Muscle of arm (tissue), 12 donors: Measurements from ENCODE around the gene ZDHHC6. TPM values are rescaled to one million over a fixed set of nuclear protein-coding genes. Genes with fewer than 3 reads are reported as not detected.
"Not testable (repeated sequence)": the region's sequence is repeated elsewhere in the genome, so short reads cannot be mapped to it uniquely, and the experiment has no call there.

Source experiments
- DNase-seq: peaks from one replicate; pipeline ENCODE4 v3.0.0-alpha.2; 2013
- polyA plus RNA-seq, 12 donors: library from polyadenylated mRNA; unstranded; fragments of 120-200 nt; gene quantifications; one replicate each; pipeline ENCODE4 v1.2.1, GENCODE V29; 2013; ENCODE audit not compliant: insufficient read length in 12 of 12

ZDHHC6 gene
- polyA plus RNA-seq, 12 donors: 24.1 to 51.7 (median 34.6) TPM; not detected in 1

- no peak for DNase-seq
These were observed 53.4 kb downstream of the ZDHHC6 start for GRCh38 chr10:112393341-112393740.

- no peak for DNase-seq
These were observed 56.5 kb downstream of the ZDHHC6 start for GRCh38 chr10:112390125-112390703.

DNA sequence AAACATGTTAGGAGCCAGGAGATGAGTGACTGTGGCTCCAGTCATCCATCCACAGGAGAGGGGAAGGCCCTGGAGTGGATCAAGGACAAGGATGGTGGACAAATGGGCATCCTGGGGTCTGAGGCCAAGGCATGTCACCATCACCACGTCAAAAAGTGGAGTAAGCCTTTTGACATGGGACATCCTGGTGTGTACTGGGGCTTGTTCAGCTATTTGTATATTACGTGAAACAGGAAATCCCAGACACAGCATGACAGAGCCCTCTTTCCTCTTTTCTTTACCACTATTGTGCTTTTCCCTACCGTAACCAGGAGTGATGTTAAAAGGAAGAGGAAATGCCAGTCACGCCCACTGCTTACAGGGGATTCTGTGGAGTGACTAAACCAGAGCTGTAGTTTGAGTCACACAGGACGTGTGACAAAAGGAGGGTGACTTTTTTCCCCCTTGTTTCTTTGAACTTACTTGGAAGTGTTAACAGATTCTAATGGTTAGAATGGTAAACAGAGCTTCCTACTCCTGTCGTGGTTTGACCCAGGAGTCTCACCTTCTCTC lies 57.4 kb downstream of the ZDHHC6 start:
- DNase-seq: no peak

DNA sequence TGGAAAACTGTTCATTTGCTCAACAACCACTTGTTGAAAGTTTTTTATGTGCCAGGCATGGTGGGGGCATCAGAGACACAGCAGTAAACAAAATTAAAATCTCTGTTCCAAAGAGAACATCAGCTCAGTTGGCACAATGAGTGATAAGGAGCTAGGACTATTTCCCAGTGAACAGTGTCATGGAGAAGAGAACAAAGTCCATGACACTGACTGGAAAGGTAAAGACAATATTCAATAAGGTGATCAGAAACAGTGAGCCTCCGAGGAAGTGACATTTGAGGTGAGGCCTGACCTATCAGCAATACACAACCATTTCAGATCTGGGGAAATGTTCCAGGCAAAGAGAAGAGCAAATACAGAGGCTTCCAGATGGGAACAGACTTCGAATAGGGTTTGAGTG lies 58.2 kb downstream of the ZDHHC6 start:
- no peak for DNase-seq

- not testable (repeated sequence) for DNase-seq
These were observed 58.7 kb downstream of the ZDHHC6 start for GRCh38 chr10:112388056-112388455.

- DNase-seq: no peak
These were observed 61.5 kb downstream of the ZDHHC6 start for GRCh38 chr10:112385201-112385600.

GRCh38 chr10:112384141-112384540 lies 62.6 kb downstream of the ZDHHC6 start:
- DNase-seq: no peak

DNA sequence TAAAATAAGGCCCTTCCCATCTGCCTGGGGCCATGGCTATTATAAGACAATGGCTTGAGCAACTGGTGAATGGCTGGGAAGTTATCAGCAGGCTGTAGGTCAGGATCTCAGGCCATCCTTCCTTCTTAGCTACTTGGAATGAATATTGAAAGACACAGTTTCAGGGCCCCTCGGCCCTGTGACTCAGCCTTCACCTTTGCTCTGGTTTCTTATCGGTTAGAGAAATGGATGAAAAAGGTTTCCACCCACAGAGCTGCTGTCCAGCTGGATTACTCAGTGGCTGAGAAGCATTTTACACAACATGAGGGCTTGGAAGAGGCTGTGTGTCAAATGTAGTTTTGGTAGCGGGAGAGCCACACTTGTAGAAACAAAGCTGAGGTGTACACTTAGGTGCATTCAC lies 63.4 kb downstream of the ZDHHC6 start:
- no peak for DNase-seq

DNA sequence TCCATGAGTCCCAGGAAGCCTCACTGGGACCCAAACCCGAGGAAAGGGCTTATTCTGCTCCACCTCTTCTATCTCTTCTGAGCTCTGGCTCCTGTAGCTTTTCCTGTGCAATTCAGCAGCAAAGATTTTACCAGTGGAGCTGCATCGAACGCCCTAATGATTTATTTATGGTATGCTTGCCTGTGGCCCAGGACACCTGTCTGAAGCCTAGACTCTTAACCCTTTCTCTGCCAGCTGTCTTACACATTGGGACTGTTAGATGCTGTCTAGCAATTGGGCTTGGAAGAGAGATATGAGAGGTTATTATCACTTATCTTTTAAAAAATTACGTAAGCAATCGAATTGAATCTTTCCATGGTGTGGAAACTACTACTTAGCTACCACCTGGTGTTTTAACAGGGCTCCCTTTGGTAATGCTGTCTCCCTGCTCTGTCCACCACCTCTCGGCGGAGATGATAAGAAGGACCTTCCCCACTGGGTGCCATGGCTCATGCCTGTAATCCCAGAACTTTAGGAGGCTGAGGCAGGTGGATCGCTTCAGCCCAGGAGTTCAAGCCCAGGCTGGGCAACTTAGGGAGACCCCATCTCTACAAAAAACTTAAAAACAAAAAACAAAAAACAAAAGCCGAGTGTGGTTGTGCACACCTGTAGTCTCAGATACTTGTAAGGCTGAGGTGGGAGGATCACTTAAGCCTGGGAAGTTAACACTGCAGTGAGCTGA lies 64.0 kb downstream of the ZDHHC6 start:
- no peak for DNase-seq

Other genes with a start within 250 kb of the ZDHHC6 start
- gene TECTB, start 163.5 kb downstream of the ZDHHC6 start, polyA plus RNA-seq: under 1 TPM in 3 of 12 donors, not detected in 9; 0.04 to 0.09 (median 0.06) TPM
- gene ACSL5, start 72.8 kb downstream of the ZDHHC6 start, polyA plus RNA-seq: 10 to 100 TPM in 1 of 12 donors, 1 to 10 TPM in 10, not detected in 1; 2.0 to 18.5 (median 2.7) TPM
- 10 to 100 TPM in 11 of 12 donors, not detected in 1; 13.1 to 18.7 (median 15.8) TPM for gene VTI1A, start 301 bp upstream of the ZDHHC6 start, polyA plus RNA-seq